Activated naive CD4-positive, alpha-beta T cell treated with anti-CD3 and anti-CD28 coated beads for 36 hours (primary cell): ENCODE data around the gene SEPTIN3. TPM values are rescaled to one million over a fixed set of nuclear protein-coding genes. Genes with fewer than 3 reads are reported as not detected.

Experiments used
- CTCF ChIA-PET: fragments of 350-600 bp; sonication (Branson Sonifier 250); formaldehyde crosslinking; loops from one replicate; lab custom pipeline; 2021; ENCODE audit warnings: antibody characterized with exemption; lab: Charles Lee
- DNase-seq: peaks from one replicate; pipeline ENCODE4 v3.0.0-alpha.2; 2020
- H3K27ac Mint-ChIP-seq: one replicate; pipeline ENCODE4 v1.8.0; 2021; ENCODE audit warnings: mild to moderate bottlenecking, mixed read lengths
- H3K27me3 Mint-ChIP-seq: one replicate; pipeline ENCODE4 v1.8.0; 2021; ENCODE audit warnings: low read depth, mixed read lengths
- H3K36me3 Mint-ChIP-seq: one replicate; pipeline ENCODE4 v1.8.0; 2021; ENCODE audit warnings: low read depth, mixed read lengths
- H3K4me1 Mint-ChIP-seq: one replicate; pipeline ENCODE4 v1.8.0; 2021; ENCODE audit warnings: low read depth, mixed read lengths
- H3K4me3 Mint-ChIP-seq: one replicate; pipeline ENCODE4 v1.8.0; 2021; ENCODE audit warnings: mild to moderate bottlenecking, moderate library complexity, mixed read lengths
- H3K9me3 Mint-ChIP-seq: one replicate; pipeline ENCODE4 v1.8.0; 2021; ENCODE audit warnings: mixed read lengths
- intact Hi-C: fragments of 100-400 bp; cut with micrococcal nuclease; formaldehyde crosslinking; loops from one replicate; pipeline ENCODE4 v1.15.1; 2023
- total RNA-seq, 2 experiments: library from RNA; stranded (reverse); gene quantifications; one replicate each; pipeline ENCODE4 v1.2.3, GENCODE V29; 2021

SEPTIN3 gene
- total RNA-seq, 2 experiments from 2014 or later: 1.0 to 1.5 TPM

- CTCF ChIA-PET: interaction anchor here (0.5 to 3.4 kb wide), 19 partner anchors 10 to 878 kb away, joined by 3 to 16 read pairs (median 3); partner anchors contain the start of genes MEI1, NDUFA6, PHETA2 and WBP2NL
- no peaks in the 10 kb centered on the region for H3K9me3 Mint-ChIP-seq
Observed at GRCh38 chr22:41966607-41967240, 2.5 kb upstream of the SEPTIN3 start.

GRCh38 chr22:41968601-41969000 is 642 bp upstream of the SEPTIN3 start:
- CTCF ChIA-PET: interaction anchor here (0.6 to 1.5 kb wide), 7 partner anchors 79 to 469 kb away, joined by 3 to 5 read pairs (median 3); partner anchors contain the start of gene NDUFA6
- DNase-seq: no peak
- peaks cover 9% of the 10 kb centered on the region for H3K27me3 Mint-ChIP-seq
- no peaks in the 10 kb centered on the region for H3K36me3 Mint-ChIP-seq
- H3K4me1 Mint-ChIP-seq: peaks cover 2% of the 10 kb centered on the region
- no peak overlapping the region for H3K27ac Mint-ChIP-seq
- no peaks in the 10 kb centered on the region for H3K9me3 Mint-ChIP-seq
- intact Hi-C loops: loop anchor here (5.0 kb wide), 1 partner anchor 144 kb away; no protein-coding TSS in a partner anchor
- H3K4me3 Mint-ChIP-seq: no peak overlapping the region

More at GRCh38 chr22:41966607-41967240, 2.5 kb upstream of the SEPTIN3 start:
- H3K36me3 Mint-ChIP-seq: no peaks in the 10 kb centered on the region
- no peak overlapping the region for H3K27ac Mint-ChIP-seq
- H3K27me3 Mint-ChIP-seq: no peaks in the 10 kb centered on the region
- no peak overlapping the region for H3K4me3 Mint-ChIP-seq
- H3K4me1 Mint-ChIP-seq: peaks cover 2% of the 10 kb centered on the region
- intact Hi-C loops: loop anchor here (1.0 to 5.0 kb wide), 5 partner anchors 108 to 478 kb away; partner anchors contain the start of genes NDUFA6 and PHETA2
- peak; percentile 69 for DNase-seq

- Mint-ChIP-seq H3K27ac (no peak overlapping the region), H3K4me3 (no peak overlapping the region), H3K36me3 (no peaks in the 10 kb centered on the region), H3K4me1 (peaks cover 7% of the 10 kb centered on the region), H3K27me3 (peaks cover 24% of the 10 kb centered on the region), H3K9me3 (no peaks in the 10 kb centered on the region)
- CTCF ChIA-PET: interaction anchor here (0.5 to 1.7 kb wide), 4 partner anchors 29 to 142 kb away, joined by 3 to 5 read pairs (median 4); no protein-coding TSS in a partner anchor
- intact Hi-C loops: no loop called here
- DNase-seq: no peak
Observed at GRCh38 chr22:41970601-41971000, 1.4 kb downstream of the SEPTIN3 start.

- Mint-ChIP-seq H3K27ac (no peak overlapping the region), H3K36me3 (no peaks in the 10 kb centered on the region), H3K9me3 (no peaks in the 10 kb centered on the region), H3K27me3 (peaks cover 31% of the 10 kb centered on the region), H3K4me1 (peaks cover 14% of the 10 kb centered on the region), H3K4me3 (no peak overlapping the region)
- DNase-seq: no peak
- intact Hi-C loops: no loop called here
- CTCF ChIA-PET: interaction anchor here (0.6 to 1.7 kb wide), 2 partner anchors 60 to 104 kb away, joined by 3 to 5 read pairs; no protein-coding TSS in a partner anchor
Observed at GRCh38 chr22:41971431-41971830, 2.2 kb downstream of the SEPTIN3 start.

- Mint-ChIP-seq H3K27me3 (peaks cover 48% of the 10 kb centered on the region), H3K27ac (no peak overlapping the region), H3K36me3 (no peaks in the 10 kb centered on the region), H3K4me3 (no peak overlapping the region), H3K4me1 (peaks cover 12% of the 10 kb centered on the region), H3K9me3 (no peaks in the 10 kb centered on the region)
- CTCF ChIA-PET: interaction anchor here (0.8 to 1.1 kb wide), 2 partner anchors 18 to 25 kb away, joined by 3 read pairs; no protein-coding TSS in a partner anchor
- no peak for DNase-seq
- intact Hi-C loops: no loop called here
Observed at GRCh38 chr22:41974691-41975290, 5.5 kb downstream of the SEPTIN3 start.

- intact Hi-C loops: no loop called here
- CTCF ChIA-PET: interaction anchor here (0.8 to 1.1 kb wide), 2 partner anchors 18 to 26 kb away, joined by 3 read pairs; no protein-coding TSS in a partner anchor
- no peaks in the 10 kb centered on the region for H3K9me3 Mint-ChIP-seq
- DNase-seq: no peak
- H3K4me3 Mint-ChIP-seq: peak overlapping the region; percentile 68
- no peak overlapping the region for H3K27ac Mint-ChIP-seq
- peaks cover 48% of the 10 kb centered on the region for H3K27me3 Mint-ChIP-seq
- H3K4me1 Mint-ChIP-seq: peaks cover 12% of the 10 kb centered on the region
- no peaks in the 10 kb centered on the region for H3K36me3 Mint-ChIP-seq
Observed at GRCh38 chr22:41975299-41976069, 6.2 kb downstream of the SEPTIN3 start.

- DNase-seq: peak; percentile 56
- Mint-ChIP-seq H3K36me3 (no peaks in the 10 kb centered on the region), H3K27ac (no peak overlapping the region), H3K4me3 (peak overlapping the region; percentile 68), H3K27me3 (peaks cover 48% of the 10 kb centered on the region), H3K4me1 (peaks cover 12% of the 10 kb centered on the region), H3K9me3 (no peaks in the 10 kb centered on the region)
- intact Hi-C loops: no loop called here
- CTCF ChIA-PET: no interaction called here
Observed at GRCh38 chr22:41976070-41976901, 7.0 kb downstream of the SEPTIN3 start.

GRCh38 chr22:41976961-41977566 is 7.8 kb downstream of the SEPTIN3 start:
- Mint-ChIP-seq H3K9me3 (no peaks in the 10 kb centered on the region), H3K4me3 (peak overlapping the region; percentile 48), H3K36me3 (no peaks in the 10 kb centered on the region), H3K27ac (no peak overlapping the region), H3K27me3 (peaks cover 48% of the 10 kb centered on the region), H3K4me1 (peaks cover 12% of the 10 kb centered on the region)
- intact Hi-C loops: no loop called here
- DNase-seq: peak; percentile 22
- CTCF ChIA-PET: no interaction called here

GRCh38 chr22:41978732-41979131 is 9.5 kb downstream of the SEPTIN3 start:
- Mint-ChIP-seq H3K4me3 (no peak overlapping the region), H3K4me1 (peaks cover 12% of the 10 kb centered on the region), H3K27ac (no peak overlapping the region), H3K36me3 (no peaks in the 10 kb centered on the region), H3K9me3 (no peaks in the 10 kb centered on the region), H3K27me3 (peaks cover 39% of the 10 kb centered on the region)
- intact Hi-C loops: no loop called here
- DNase-seq: no peak
- CTCF ChIA-PET: no interaction called here

- CTCF ChIA-PET: interaction anchor here (1.2 kb wide), 1 partner anchor 12 kb away, joined by 3 read pairs; no protein-coding TSS in a partner anchor
- H3K36me3 Mint-ChIP-seq: no peaks in the 10 kb centered on the region
- DNase-seq: no peak
- no peak overlapping the region for H3K4me3 Mint-ChIP-seq
- peaks cover 33% of the 10 kb centered on the region for H3K27me3 Mint-ChIP-seq
- H3K9me3 Mint-ChIP-seq: no peaks in the 10 kb centered on the region
- intact Hi-C loops: no loop called here
- H3K27ac Mint-ChIP-seq: no peak overlapping the region
- H3K4me1 Mint-ChIP-seq: peaks cover 10% of the 10 kb centered on the region
Observed at GRCh38 chr22:41979423-41980250, 10.4 kb downstream of the SEPTIN3 start.
